ENCODE measurements around the gene C2orf72. TPM values are rescaled to one million over a fixed set of nuclear protein-coding genes. Genes with fewer than 3 reads are reported as not detected.

Gene C2orf72
- total RNA-seq, 3 donors from 2014 or later: 0.16 to 7.2 (median 1.3) TPM

- no peaks in the 10 kb centered on the region for H3K4me1 ChIP-seq
- intact Hi-C loops (cut with DNase I; ENCODE audit: low total_unique reads): no loop called here
- no peak for TF ChIP-seq POLR2AphosphoS5 (IDR thresholded peaks at IDR 0.05)
- TF ChIP-seq CTCF (IDR thresholded peaks at IDR 0.05): no peak
- no peak for TF ChIP-seq POLR2A (IDR thresholded peaks at IDR 0.05)
- peaks cover 0 to 15% of the 10 kb centered on the region in 2 donors for H3K27me3 ChIP-seq
- H3K36me3 ChIP-seq: no peaks in the 10 kb centered on the region
- H3K4me3 ChIP-seq: no peak overlapping the region
- DNase-seq (ENCODE audit: low spot score in 2 of 2): no peak
- H3K9me3 ChIP-seq: no peaks in the 10 kb centered on the region
- no peak overlapping the region for H3K27ac ChIP-seq
Measured at GRCh38 chr2:231033147-231034132, 3.9 kb upstream of the C2orf72 start.

GRCh38 chr2:231034291-231034882 is 2.9 kb upstream of the C2orf72 start:
- no peak for DNase-seq (ENCODE audit: low spot score in 2 of 2)
- Histone ChIP-seq H3K4me1 (no peaks in the 10 kb centered on the region), H3K27ac (no peak overlapping the region), H3K4me3 (no peak overlapping the region), H3K9me3 (no peaks in the 10 kb centered on the region), H3K27me3 (peaks cover 0 to 19% of the 10 kb centered on the region in 2 donors), H3K36me3 (no peaks in the 10 kb centered on the region)
- intact Hi-C loops (cut with DNase I; ENCODE audit: low total_unique reads): no loop called here
- TF ChIP-seq POLR2A (IDR thresholded peaks at IDR 0.05): no peak
- no peak for TF ChIP-seq CTCF (IDR thresholded peaks at IDR 0.05)
- TF ChIP-seq POLR2AphosphoS5 (IDR thresholded peaks at IDR 0.05): no peak

GRCh38 chr2:231036131-231036530 is 1.2 kb upstream of the C2orf72 start:
- Histone ChIP-seq H3K36me3 (no peaks in the 10 kb centered on the region), H3K4me3 (no peak overlapping the region), H3K27me3 (peaks cover 0 to 19% of the 10 kb centered on the region in 2 donors), H3K9me3 (no peaks in the 10 kb centered on the region), H3K4me1 (no peaks in the 10 kb centered on the region), H3K27ac (no peak overlapping the region)
- TF ChIP-seq POLR2AphosphoS5 (IDR thresholded peaks at IDR 0.05) (no peak), POLR2A (IDR thresholded peaks at IDR 0.05) (no peak), CTCF (IDR thresholded peaks at IDR 0.05) (no peak)
- intact Hi-C loops (cut with DNase I; ENCODE audit: low total_unique reads): no loop called here
- DNase-seq (ENCODE audit: low spot score in 2 of 2): no peak

GRCh38 chr2:231036578-231037106 is 681 bp upstream of the C2orf72 start:
- TF ChIP-seq POLR2AphosphoS5 (IDR thresholded peaks at IDR 0.05) (no peak), CTCF (IDR thresholded peaks at IDR 0.05) (no peak), POLR2A (IDR thresholded peaks at IDR 0.05) (no peak)

More at GRCh38 chr2:231036578-231037106, 681 bp upstream of the C2orf72 start:
- Histone ChIP-seq H3K9me3 (no peaks in the 10 kb centered on the region), H3K36me3 (no peaks in the 10 kb centered on the region), H3K4me3 (no peak overlapping the region), H3K27ac (no peak overlapping the region), H3K27me3 (peaks cover 0 to 19% of the 10 kb centered on the region in 2 donors), H3K4me1 (no peaks in the 10 kb centered on the region)
- intact Hi-C loops (cut with DNase I; ENCODE audit: low total_unique reads): no loop called here
- no peak for DNase-seq (ENCODE audit: low spot score in 2 of 2)

All from breast epithelium (tissue), 4 donors.